GM18907 (cell line): ENCODE data around the gene PHLDB2.

ENCODE experiments used
- ATAC-seq: cut with Tn5 transposase; IDR thresholded peaks from one replicate; pipeline ENCODE4 v1.9.1; 2021; ENCODE audit warnings: mild to moderate bottlenecking, moderate library complexity; ENCODE audit not compliant: unreplicated experiment

PHLDB2 gene

GRCh38 chr3:111919370-111920065, 60.5 kb downstream of the PHLDB2 start:
- no peak for ATAC-seq

GRCh38 chr3:111921181-111921580, 62.1 kb downstream of the PHLDB2 start:
- ATAC-seq, result no peak

- ATAC-seq, result no peak
These were observed 64.2 kb downstream of the PHLDB2 start for GRCh38 chr3:111923095-111923771.

- ATAC-seq, result no peak
These were observed 64.7 kb downstream of the PHLDB2 start for GRCh38 chr3:111923806-111924205.

- ATAC-seq, result no peak
These were observed 65.2 kb downstream of the PHLDB2 start for GRCh38 chr3:111924283-111924682.

- no peak for ATAC-seq
These were observed 67.2 kb downstream of the PHLDB2 start for GRCh38 chr3:111926266-111926676.

GRCh38 chr3:111928613-111929012, 69.5 kb downstream of the PHLDB2 start:
- ATAC-seq, result no peak

- no peak for ATAC-seq
These were observed 70.4 kb downstream of the PHLDB2 start for GRCh38 chr3:111929484-111929883.

- no peak for ATAC-seq
These were observed 73.9 kb downstream of the PHLDB2 start for GRCh38 chr3:111932946-111933345.

- no peak for ATAC-seq
These were observed 77.3 kb downstream of the PHLDB2 start for GRCh38 chr3:111936191-111936841.

GRCh38 chr3:111936967-111937366, 77.9 kb downstream of the PHLDB2 start:
- no peak for ATAC-seq

GRCh38 chr3:111937871-111938270, 78.8 kb downstream of the PHLDB2 start:
- no peak for ATAC-seq

- no peak for ATAC-seq
These were observed 80.8 kb downstream of the PHLDB2 start for GRCh38 chr3:111939873-111940272.

- no peak for ATAC-seq
These were observed 84.5 kb downstream of the PHLDB2 start for GRCh38 chr3:111943533-111943932.

GRCh38 chr3:111944372-111944771, 85.3 kb downstream of the PHLDB2 start:
- no peak for ATAC-seq

GRCh38 chr3:111947231-111947630, 88.2 kb downstream of the PHLDB2 start:
- ATAC-seq, result no peak

- ATAC-seq, result no peak
These were observed 89.7 kb downstream of the PHLDB2 start for GRCh38 chr3:111948786-111949185.

- ATAC-seq, result no peak
These were observed 90.6 kb downstream of the PHLDB2 start for GRCh38 chr3:111949712-111950111.

GRCh38 chr3:111951032-111951431, 92.0 kb downstream of the PHLDB2 start:
- ATAC-seq, result no peak

- no peak for ATAC-seq
These were observed 93.0 kb downstream of the PHLDB2 start for GRCh38 chr3:111952086-111952485.

GRCh38 chr3:111952866-111953450, 93.9 kb downstream of the PHLDB2 start:
- no peak for ATAC-seq
